Inflammatory macrophage treated with lipopolysaccharide for 4 hours (primary cell): ENCODE measurements around the gene KDM4C.
"Not testable (repeated sequence)": the region's sequence is repeated elsewhere in the genome, so short reads cannot be mapped to it uniquely, and the experiment has no call there.

ENCODE experiments used
- DNase-seq: peaks from one replicate; pipeline ENCODE4 v3.0.0-alpha.2; 2020

KDM4C gene

GRCh38 chr9:6986141-6986815, 228.5 kb downstream of the KDM4C start:
- no peak for DNase-seq

GRCh38 chr9:6987381-6987780, 229.6 kb downstream of the KDM4C start:
- no peak for DNase-seq

- DNase-seq: no peak
Measured at GRCh38 chr9:6991418-6991817, 233.6 kb downstream of the KDM4C start.

GRCh38 chr9:6996061-6996854, 238.5 kb downstream of the KDM4C start:
- no peak for DNase-seq

GRCh38 chr9:6997330-6997729, 239.6 kb downstream of the KDM4C start:
- DNase-seq: no peak

GRCh38 chr9:6999794-7000193, 242.0 kb downstream of the KDM4C start:
- DNase-seq: no peak

- DNase-seq: no peak
Measured at GRCh38 chr9:7001571-7001970, 243.8 kb downstream of the KDM4C start.

GRCh38 chr9:7003861-7004260, 246.1 kb downstream of the KDM4C start:
- no peak for DNase-seq

- no peak for DNase-seq
Measured at GRCh38 chr9:7006417-7006816, 248.6 kb downstream of the KDM4C start.

- no peak for DNase-seq
Measured at GRCh38 chr9:7008411-7008810, 250.6 kb downstream of the KDM4C start.

- DNase-seq: no peak
Measured at GRCh38 chr9:7009065-7009464, 251.3 kb downstream of the KDM4C start.

- DNase-seq: no peak
Measured at GRCh38 chr9:7011395-7012067, 253.8 kb downstream of the KDM4C start.

GRCh38 chr9:7027996-7028395, 270.2 kb downstream of the KDM4C start:
- DNase-seq: no peak

- DNase-seq: no peak
Measured at GRCh38 chr9:7028591-7028990, 270.8 kb downstream of the KDM4C start.

GRCh38 chr9:7030943-7031342, 273.2 kb downstream of the KDM4C start:
- not testable (repeated sequence) for DNase-seq

- no peak for DNase-seq
Measured at GRCh38 chr9:7033076-7034045, 275.6 kb downstream of the KDM4C start.

GRCh38 chr9:7037176-7037575, 279.4 kb downstream of the KDM4C start:
- DNase-seq: no peak

- no peak for DNase-seq
Measured at GRCh38 chr9:7042124-7042523, 284.4 kb downstream of the KDM4C start.

- no peak for DNase-seq
Measured at GRCh38 chr9:7045361-7045760, 287.6 kb downstream of the KDM4C start.

GRCh38 chr9:7051711-7052110, 293.9 kb downstream of the KDM4C start:
- DNase-seq: no peak

- DNase-seq: no peak
Measured at GRCh38 chr9:7053903-7054302, 296.1 kb downstream of the KDM4C start.

GRCh38 chr9:7055171-7055903, 297.6 kb downstream of the KDM4C start:
- DNase-seq: no peak
